ENCODE results near the gene TLE6. TPM values are rescaled to one million over a fixed set of nuclear protein-coding genes. Genes with fewer than 3 reads are reported as not detected.
A peak's percentile ranks its signal among the peaks of the same experiment; 100 is the strongest.

The TLE6 gene
- total and polyA plus RNA-seq, 10 of the 15 experiments (the other 5 are each of a cell fraction or from before 2014, with no cell fraction given), result 2.7 to 13.8 (median 6.4) TPM

GRCh38 chr19:2942928-2943640 is 34.3 kb upstream of the TLE6 start (continued):
- TF ChIP-seq ZBED1 (IDR thresholded peaks at IDR 0.05; ENCODE audit: borderline replicate concordance), result no peak
- TF ChIP-seq CTCF (IDR thresholded peaks at IDR 0.05 in 2 of 3, conservative IDR thresholded peaks at IDR 0.05 in 1 of 3; ENCODE audit: control insufficient read depth in 2 of 3, extremely low read depth in 1 of 3, insufficient read depth in 1 of 3, low read depth in 3 of 3, low read length in 3 of 3), result no peak
- no peak for TF ChIP-seq ZNF384 (IDR thresholded peaks at IDR 0.05; ENCODE audit: borderline replicate concordance, low read depth, low read length)

- H2AFZ ChIP-seq (ENCODE audit: control insufficient read depth, low read depth, low read length), result peak overlapping the region; percentile 67
- H3K4me3 ChIP-seq, result peak overlapping the region; percentile 82
- ChIA-PET CTCF (no interaction called here), SMC1A (ENCODE audit: uncharacterized antibody, unreplicated experiment) (no interaction called here), RAD21 (ENCODE audit: unreplicated experiment) (no interaction called here), POLR2A (no interaction called here)
- intact Hi-C loops (cut with micrococcal nuclease; ENCODE audit: unreplicated experiment), result loop anchor here (10.0 kb wide), 1 partner anchor 60 kb away; no protein-coding TSS in a partner anchor
- H3K4me1 ChIP-seq (ENCODE audit: control insufficient read depth, insufficient read depth, low read length), result peaks cover 5% of the 10 kb centered on the region
- H3K9me3 ChIP-seq (replicated peaks; ENCODE audit: control insufficient read depth, insufficient read depth, low read length), result no peaks in the 10 kb centered on the region
- no TSS peak for BruUV-seq (replicated peaks)
- DNase-seq (ENCODE audit: low read depth, low spot score) (no peak), ATAC-seq (no peak), FAIRE-seq (no peak)
- 6% methylated on average over 18 of the region's 23 CpGs for WGBS (ENCODE audit: insufficient coverage, insufficient replicate concordance, low lambda C conversion rate, missing lambda C conversion rate)
- no peaks in the 10 kb centered on the region for H3K36me3 ChIP-seq (ENCODE audit: control insufficient read depth in 2 of 2, insufficient read depth in 2 of 2, low read length in 1 of 2)
- H3K27me3 ChIP-seq (replicated peaks in 1 of 2; ENCODE audit: control insufficient read depth in 2 of 2, insufficient read depth in 2 of 2, low read length in 1 of 2), result no peaks in the 10 kb centered on the region
- peak overlapping the region; percentile 93 for H3K4me2 ChIP-seq (ENCODE audit: control insufficient read depth, insufficient read depth)
- H4K20me1 ChIP-seq (ENCODE audit: control insufficient read depth, insufficient read depth), result no peaks in the 10 kb centered on the region
- H3K9ac ChIP-seq (ENCODE audit: control insufficient read depth, insufficient read depth, low read length), result peak overlapping the region; percentile 56
- in situ Hi-C loops (cut with MboI), result no loop called here
- peaks cover 7% of the 10 kb centered on the region for H3K79me2 ChIP-seq (ENCODE audit: control insufficient read depth, insufficient read depth, low read length)
- peak overlapping the region; percentile 9; the same call in 1 of the 2 replicates for H3K27ac ChIP-seq (ENCODE audit: control insufficient read depth, insufficient read depth)
- TF ChIP-seq HSF1 (IDR thresholded peaks at IDR 0.05; ENCODE audit: low read depth, low read length), result no peak
- TF ChIP-seq HDAC2 (IDR thresholded peaks at IDR 0.05), result no peak
- TF ChIP-seq MLLT1 (IDR thresholded peaks at IDR 0.05), result no peak
- TF ChIP-seq CEBPB (IDR thresholded peaks at IDR 0.05; ENCODE audit: borderline replicate concordance in 1 of 2, low read depth in 2 of 2, low read length in 2 of 2), result no peak
- no peak for TF ChIP-seq MEF2B (IDR thresholded peaks at IDR 0.05; ENCODE audit: partially characterized antibody, poor library complexity, severe bottlenecking)
- TF ChIP-seq CHD4 (IDR thresholded peaks at IDR 0.05), result no peak
- no peak for TF ChIP-seq SMARCA5 (IDR thresholded peaks at IDR 0.05)
- TF ChIP-seq MAX (IDR thresholded peaks at IDR 0.05; ENCODE audit: low read depth, low read length), result peak; percentile 34; the same call in 1 of the 2 replicates
- no peak for TF ChIP-seq PAX5 (IDR thresholded peaks at IDR 0.05; ENCODE audit: borderline replicate concordance, low read depth, low read length)
- no peak for TF ChIP-seq BCLAF1 (IDR thresholded peaks at IDR 0.05)
- TF ChIP-seq YY1 (IDR thresholded peaks at IDR 0.05; ENCODE audit: low read depth, low read length), result 0 out of 2 replicates have a peak, but pooled peaks have one; percentile 9
Measured at GRCh38 chr19:2944403-2944774, 33.0 kb upstream of the TLE6 start.

Measured in GM12878 (cell line).